GM19099 (cell line): Measurements from ENCODE around the gene MTUS2.

Source experiments
- POLR2A ChIP-seq: IDR thresholded peaks from 3 replicates; pipeline ENCODE4 v1.6.1; 2011; ENCODE audit warnings: low read depth; ENCODE audit not compliant: insufficient read length; ENCODE audit errors: extremely low read depth

The MTUS2 gene

GRCh38 chr13:28820099-28821051, at the start of gene MTUS2:
Gene MTUS2, plus strand, starts transcription at chr13:28820339.
- TF ChIP-seq POLR2A = no peak

- no peak for TF ChIP-seq POLR2A
Measured at GRCh38 chr13:28778308-28779215, 41.6 kb upstream of the MTUS2 start.

GRCh38 chr13:28792992-28793391, 27.1 kb upstream of the MTUS2 start:
- no peak for TF ChIP-seq POLR2A

GRCh38 chr13:28794396-28794795, 25.7 kb upstream of the MTUS2 start:
- TF ChIP-seq POLR2A = no peak

- no peak for TF ChIP-seq POLR2A
Measured at GRCh38 chr13:28796938-28797257, 23.2 kb upstream of the MTUS2 start.

- TF ChIP-seq POLR2A = no peak
Measured at GRCh38 chr13:28805193-28805819, 14.8 kb upstream of the MTUS2 start.

GRCh38 chr13:28817204-28817603, 2.9 kb upstream of the MTUS2 start:
- no peak for TF ChIP-seq POLR2A

GRCh38 chr13:28819046-28819730, 951 bp upstream of the MTUS2 start:
- no peak for TF ChIP-seq POLR2A

GRCh38 chr13:28819735-28820098, 422 bp upstream of the MTUS2 start:
- TF ChIP-seq POLR2A = no peak

GRCh38 chr13:28822151-28822550, 2.0 kb downstream of the MTUS2 start:
- TF ChIP-seq POLR2A = no peak

- TF ChIP-seq POLR2A = no peak
Measured at GRCh38 chr13:28822801-28823200, 2.7 kb downstream of the MTUS2 start.

- no peak for TF ChIP-seq POLR2A
Measured at GRCh38 chr13:28825379-28825778, 5.2 kb downstream of the MTUS2 start.

- TF ChIP-seq POLR2A = no peak
Measured at GRCh38 chr13:28826368-28826767, 6.2 kb downstream of the MTUS2 start.

GRCh38 chr13:28830580-28830979, 10.4 kb downstream of the MTUS2 start:
- TF ChIP-seq POLR2A = no peak

- TF ChIP-seq POLR2A = no peak
Measured at GRCh38 chr13:28831117-28831516, 11.0 kb downstream of the MTUS2 start.
